K562 treated with DMSO at 1 percent for 48 hours (cell line): Measurements from ENCODE around the gene CEP290. TPM values are rescaled to one million over a fixed set of nuclear protein-coding genes. Genes with fewer than 3 reads are reported as not detected.

Source experiments
- total RNA-seq: library from RNA; unstranded; fragments of 300-600 nt; gene quantifications from 2 replicates; pipeline ENCODE4 v1.2.3, GENCODE V29; 2022; ENCODE audit warnings: low replicate concordance; ENCODE audit errors: extremely low read depth

CEP290 gene, protein sequence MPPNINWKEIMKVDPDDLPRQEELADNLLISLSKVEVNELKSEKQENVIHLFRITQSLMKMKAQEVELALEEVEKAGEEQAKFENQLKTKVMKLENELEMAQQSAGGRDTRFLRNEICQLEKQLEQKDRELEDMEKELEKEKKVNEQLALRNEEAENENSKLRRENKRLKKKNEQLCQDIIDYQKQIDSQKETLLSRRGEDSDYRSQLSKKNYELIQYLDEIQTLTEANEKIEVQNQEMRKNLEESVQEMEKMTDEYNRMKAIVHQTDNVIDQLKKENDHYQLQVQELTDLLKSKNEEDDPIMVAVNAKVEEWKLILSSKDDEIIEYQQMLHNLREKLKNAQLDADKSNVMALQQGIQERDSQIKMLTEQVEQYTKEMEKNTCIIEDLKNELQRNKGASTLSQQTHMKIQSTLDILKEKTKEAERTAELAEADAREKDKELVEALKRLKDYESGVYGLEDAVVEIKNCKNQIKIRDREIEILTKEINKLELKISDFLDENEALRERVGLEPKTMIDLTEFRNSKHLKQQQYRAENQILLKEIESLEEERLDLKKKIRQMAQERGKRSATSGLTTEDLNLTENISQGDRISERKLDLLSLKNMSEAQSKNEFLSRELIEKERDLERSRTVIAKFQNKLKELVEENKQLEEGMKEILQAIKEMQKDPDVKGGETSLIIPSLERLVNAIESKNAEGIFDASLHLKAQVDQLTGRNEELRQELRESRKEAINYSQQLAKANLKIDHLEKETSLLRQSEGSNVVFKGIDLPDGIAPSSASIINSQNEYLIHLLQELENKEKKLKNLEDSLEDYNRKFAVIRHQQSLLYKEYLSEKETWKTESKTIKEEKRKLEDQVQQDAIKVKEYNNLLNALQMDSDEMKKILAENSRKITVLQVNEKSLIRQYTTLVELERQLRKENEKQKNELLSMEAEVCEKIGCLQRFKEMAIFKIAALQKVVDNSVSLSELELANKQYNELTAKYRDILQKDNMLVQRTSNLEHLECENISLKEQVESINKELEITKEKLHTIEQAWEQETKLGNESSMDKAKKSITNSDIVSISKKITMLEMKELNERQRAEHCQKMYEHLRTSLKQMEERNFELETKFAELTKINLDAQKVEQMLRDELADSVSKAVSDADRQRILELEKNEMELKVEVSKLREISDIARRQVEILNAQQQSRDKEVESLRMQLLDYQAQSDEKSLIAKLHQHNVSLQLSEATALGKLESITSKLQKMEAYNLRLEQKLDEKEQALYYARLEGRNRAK (N-terminal part only)
- not detected in 2 replicates for total RNA-seq

DNA sequence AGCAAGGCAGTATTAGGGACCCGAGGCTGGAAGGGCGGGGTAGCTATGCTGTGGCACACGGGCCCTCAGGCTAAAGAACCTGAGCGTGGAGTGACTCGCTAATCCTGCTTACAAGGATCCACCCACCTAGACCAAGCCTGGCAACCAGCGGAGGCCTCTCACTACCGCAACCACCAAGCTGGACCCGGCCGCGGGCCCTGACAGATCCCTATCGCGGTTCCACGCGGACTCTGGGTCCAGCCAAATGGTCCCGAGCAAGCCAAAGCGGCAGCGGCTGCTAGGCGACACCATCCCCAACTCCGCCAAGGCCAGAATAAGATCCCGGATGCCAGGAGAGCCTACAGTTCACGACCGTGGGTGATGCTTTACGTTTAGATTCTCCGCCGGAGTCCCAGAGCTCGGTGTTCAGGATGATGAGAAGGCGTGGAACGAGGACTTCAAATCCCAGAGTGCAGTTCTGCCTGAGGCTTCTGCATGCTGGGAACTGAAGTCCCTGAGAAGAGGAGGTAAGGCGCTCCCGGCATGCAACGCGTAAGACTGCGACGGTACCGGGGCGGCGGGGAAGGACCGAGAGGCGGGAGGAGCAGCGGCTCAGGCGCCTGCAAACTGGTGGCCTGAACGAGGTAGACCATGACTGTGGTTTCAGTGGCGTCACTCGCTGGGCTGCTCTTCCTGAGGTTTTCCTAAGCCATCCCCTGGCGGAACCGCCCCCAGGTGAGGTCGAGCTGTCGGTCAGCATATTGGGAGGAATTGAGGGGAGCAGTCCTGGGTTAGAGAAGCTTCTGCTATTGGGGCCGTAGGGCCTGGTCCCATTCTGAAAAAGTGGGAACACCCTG lies at the start of gene CEP290, which contains the start of gene TMTC3:
CEP290 (minus strand) TSS at position 315 of the 836 bp plus-strand sequence. CDS start 781 bp downstream, outside the sequence.
TMTC3 (plus strand) TSS at position 534 of the 836 bp plus-strand sequence. CDS start 6,009 bp downstream, outside the sequence.

DNA sequence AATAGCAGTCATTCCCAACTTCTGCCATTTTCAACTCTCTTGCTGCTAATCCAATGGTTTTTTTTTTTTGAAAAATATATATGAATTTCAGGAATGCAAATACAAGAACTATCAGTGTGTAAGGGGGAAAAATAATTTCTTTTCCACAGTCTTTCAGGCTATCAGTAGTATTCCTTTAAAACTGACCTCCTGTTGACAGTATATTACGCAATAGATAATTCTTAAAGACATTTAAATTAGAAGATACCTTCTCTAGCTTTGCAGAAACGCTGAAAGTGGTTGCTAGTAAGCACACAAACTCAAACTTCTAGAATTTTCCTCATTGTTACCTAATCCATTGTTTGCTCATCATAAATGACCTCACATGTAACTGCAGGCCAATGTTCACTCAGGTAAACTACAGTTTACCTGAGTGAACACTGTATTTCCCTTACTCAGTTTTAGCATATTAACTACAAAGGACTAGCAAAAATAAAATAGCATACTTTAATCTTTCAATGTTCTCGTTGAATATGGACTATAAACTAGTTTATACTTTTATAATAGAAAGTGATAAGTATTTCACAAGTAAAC lies 112.7 kb downstream of the CEP290 start, which contains the start of gene C12orf50:
C12orf50 (minus strand) TSS at position 309 of the 573 bp plus-strand sequence. CDS start 2,439 bp downstream, outside the sequence.

Other genes starting within 250 kb of the CEP290 start
- gene C12orf50, start 112.7 kb downstream of the CEP290 start, total RNA-seq: not detected in 2 replicates
- not detected in 2 replicates for gene TMTC3, start 219 bp upstream of the CEP290 start, total RNA-seq